ENCODE results near the gene SMIM36.
"Not testable (repeated sequence)": the region's sequence is repeated elsewhere in the genome, so short reads cannot be mapped to it uniquely, and the experiment has no call there.

Gene SMIM36

GRCh38 chr17:55466671-55467070 is 44.6 kb downstream of the SMIM36 start:
- no peaks in the 10 kb centered on the region for H3K27me3 ChIP-seq (replicated peaks; ENCODE audit: control insufficient read depth, insufficient read depth, low read length)
- peak; percentile 33 for DNase-seq (ENCODE audit: extremely low read depth, insufficient read length)
- no peaks in the 10 kb centered on the region for H3K36me3 ChIP-seq (ENCODE audit: control insufficient read depth, insufficient read depth, low read length)
- H3K4me3 ChIP-seq (replicated peaks; ENCODE audit: low read depth, low read length), result no peak overlapping the region
- no peak for TF ChIP-seq CTCF (IDR thresholded peaks at IDR 0.05; ENCODE audit: insufficient read depth, low read length, poor library complexity, severe bottlenecking)

GRCh38 chr17:55465771-55466170 is 45.5 kb downstream of the SMIM36 start:
- DNase-seq (ENCODE audit: extremely low read depth, insufficient read length); H3K27me3 ChIP-seq (replicated peaks; ENCODE audit: control insufficient read depth, insufficient read depth, low read length); H3K36me3 ChIP-seq (ENCODE audit: control insufficient read depth, insufficient read depth, low read length); H3K4me3 ChIP-seq (replicated peaks; ENCODE audit: low read depth, low read length): not testable (repeated sequence)

- no peaks in the 10 kb centered on the region for H3K36me3 ChIP-seq (ENCODE audit: control insufficient read depth, insufficient read depth, low read length)
- no peak for TF ChIP-seq CTCF (IDR thresholded peaks at IDR 0.05; ENCODE audit: insufficient read depth, low read length, poor library complexity, severe bottlenecking)
- peak; percentile 52 for DNase-seq (ENCODE audit: extremely low read depth, insufficient read length)
- no peak overlapping the region for H3K4me3 ChIP-seq (replicated peaks; ENCODE audit: low read depth, low read length)
- H3K27me3 ChIP-seq (replicated peaks; ENCODE audit: control insufficient read depth, insufficient read depth, low read length), result no peaks in the 10 kb centered on the region
These were observed 47.7 kb downstream of the SMIM36 start for GRCh38 chr17:55463600-55463999.

- Histone ChIP-seq H3K36me3 (ENCODE audit: control insufficient read depth, insufficient read depth, low read length) (no peaks in the 10 kb centered on the region), H3K4me3 (replicated peaks; ENCODE audit: low read depth, low read length) (no peak overlapping the region), H3K27me3 (replicated peaks; ENCODE audit: control insufficient read depth, insufficient read depth, low read length) (no peaks in the 10 kb centered on the region)
- TF ChIP-seq CTCF (IDR thresholded peaks at IDR 0.05; ENCODE audit: insufficient read depth, low read length, poor library complexity, severe bottlenecking), result no peak
- DNase-seq (ENCODE audit: extremely low read depth, insufficient read length), result no peak
These were observed 48.5 kb downstream of the SMIM36 start for GRCh38 chr17:55462711-55463110.

GRCh38 chr17:55462234-55462633 is 49.0 kb downstream of the SMIM36 start:
- no peak overlapping the region for H3K4me3 ChIP-seq (replicated peaks; ENCODE audit: low read depth, low read length)
- no peak for DNase-seq (ENCODE audit: extremely low read depth, insufficient read length)
- H3K36me3 ChIP-seq (ENCODE audit: control insufficient read depth, insufficient read depth, low read length), result no peaks in the 10 kb centered on the region
- no peaks in the 10 kb centered on the region for H3K27me3 ChIP-seq (replicated peaks; ENCODE audit: control insufficient read depth, insufficient read depth, low read length)
- TF ChIP-seq CTCF (IDR thresholded peaks at IDR 0.05; ENCODE audit: insufficient read depth, low read length, poor library complexity, severe bottlenecking), result no peak

- TF ChIP-seq CTCF (IDR thresholded peaks at IDR 0.05; ENCODE audit: insufficient read depth, low read length, poor library complexity, severe bottlenecking), result no peak
- Histone ChIP-seq H3K27me3 (replicated peaks; ENCODE audit: control insufficient read depth, insufficient read depth, low read length) (no peaks in the 10 kb centered on the region), H3K4me3 (replicated peaks; ENCODE audit: low read depth, low read length) (no peak overlapping the region), H3K36me3 (ENCODE audit: control insufficient read depth, insufficient read depth, low read length) (no peaks in the 10 kb centered on the region)
- peak; percentile 65 for DNase-seq (ENCODE audit: extremely low read depth, insufficient read length)
These were observed 52.3 kb downstream of the SMIM36 start for GRCh38 chr17:55458978-55459377.
